IMR-90 (cell line): Measurements from ENCODE around the gene CREBBP. TPM values are rescaled to one million over a fixed set of nuclear protein-coding genes. Genes with fewer than 3 reads are reported as not detected.

Source experiments
- ATAC-seq: fragments of 200-7000 bp; cut with Tn5 transposase; 2 replicates; pipeline ENCODE4 v1.9.1; 2020; ENCODE audit warnings: low read depth, mild to moderate bottlenecking, moderate library complexity
- BruUV-seq: library from RNA; stranded (reverse); fragments of 400-500 nt; replicated peaks from 2 replicates; lab custom pipeline; 2021; lab: Mats Ljungman, UMichigan
- CTCF ChIA-PET: fragments of 300-600 bp; formaldehyde crosslinking; extraction: SDS; loops from one replicate; lab custom pipeline; 2021; ENCODE audit warnings: antibody characterized with exemption; lab: Yijun Ruan, JAX
- POLR2A ChIA-PET: fragments of 300-600 bp; sonication (Branson Sonifier 250); formaldehyde crosslinking; loops from one replicate; lab custom pipeline; 2022; ENCODE audit warnings: antibody characterized with exemption; ENCODE audit not compliant: unreplicated experiment; lab: Charles Lee
- DNase-seq: peaks from one replicate; pipeline ENCODE4 v3.0.0; 2013
- H2AFZ ChIP-seq: replicated peaks from 2 replicates; pipeline ENCODE3; 2013; ENCODE audit warnings: low read length, mild to moderate bottlenecking; ENCODE audit not compliant: poor library complexity
- H2AK5ac ChIP-seq: 2 replicates; pipeline ENCODE4 v1.6.1; 2013; ENCODE audit warnings: low read depth, low read length, inconsistent platforms
- H2AK9ac ChIP-seq: replicated peaks from 2 replicates; pipeline ENCODE3; 2013; ENCODE audit warnings: mild to moderate bottlenecking, low read depth, low read length, moderate library complexity; ENCODE audit not compliant: poor library complexity
- H2BK120ac ChIP-seq: 2 replicates; pipeline ENCODE4 v1.6.1; 2013; ENCODE audit warnings: low read depth, low read length, inconsistent platforms
- H2BK15ac ChIP-seq: 3 replicates; pipeline ENCODE4 v1.6.1; 2013; ENCODE audit warnings: low read depth, low read length, inconsistent platforms
- H2BK20ac ChIP-seq: 2 replicates; pipeline ENCODE4 v1.6.1; 2013; ENCODE audit warnings: low read depth, mild to moderate bottlenecking, inconsistent platforms, low read length, moderate library complexity
- H2BK5ac ChIP-seq: 2 replicates; pipeline ENCODE4 v1.6.1; 2013; ENCODE audit warnings: mild to moderate bottlenecking, low read depth, low read length, inconsistent platforms; ENCODE audit not compliant: poor library complexity, severe bottlenecking
- H3K14ac ChIP-seq: replicated peaks from 2 replicates; pipeline ENCODE4 v1.6.1; 2013; ENCODE audit warnings: low read depth, low read length, inconsistent platforms
- H3K18ac ChIP-seq: 2 replicates; pipeline ENCODE4 v1.6.1; 2013; ENCODE audit warnings: low read depth, low read length, control low read depth
- H3K23ac ChIP-seq: 2 replicates; pipeline ENCODE4 v1.6.1; 2013; ENCODE audit warnings: low read depth, low read length, inconsistent platforms
- H3K27ac ChIP-seq: 2 replicates; pipeline ENCODE4 v1.5.1; 2013; ENCODE audit warnings: mild to moderate bottlenecking, control low read depth, low read length; ENCODE audit not compliant: insufficient read depth
- H3K27me3 ChIP-seq: 2 replicates; pipeline ENCODE4 v1.6.1; 2013; ENCODE audit warnings: low read length; ENCODE audit not compliant: control insufficient read depth, insufficient read depth
- H3K36me3 ChIP-seq: 2 replicates; pipeline ENCODE4 v1.6.1; 2013; ENCODE audit warnings: low read length, mixed read lengths; ENCODE audit not compliant: control insufficient read depth, insufficient read depth
- H3K4ac ChIP-seq: 2 replicates; pipeline ENCODE4 v1.6.1; 2013; ENCODE audit warnings: low read depth, low read length, inconsistent platforms
- H3K4me1 ChIP-seq: 2 replicates; pipeline ENCODE4 v1.6.1; 2013; ENCODE audit warnings: low read length, mixed read lengths; ENCODE audit not compliant: control insufficient read depth, insufficient read depth
- H3K4me2 ChIP-seq: 2 replicates; pipeline ENCODE4 v1.6.1; 2013; ENCODE audit warnings: low read depth, mild to moderate bottlenecking, control low read depth, low read length, moderate library complexity
- H3K4me3 ChIP-seq: 2 replicates; pipeline ENCODE4 v1.5.1; 2013; ENCODE audit warnings: low read depth, mild to moderate bottlenecking, control low read depth, low read length, moderate library complexity; ENCODE audit not compliant: insufficient read depth
- H3K56ac ChIP-seq: 2 replicates; pipeline ENCODE4 v1.6.1; 2013; ENCODE audit warnings: low read length, inconsistent platforms; ENCODE audit not compliant: insufficient read depth; ENCODE audit errors: extremely low read depth
- H3K79me1 ChIP-seq, 2 experiments: 2 replicates each; pipeline ENCODE4 v1.6.1; 2013; ENCODE audit warnings: low read length in 2 of 2, inconsistent platforms in 1 of 2, low read depth in 1 of 2
- H3K9ac ChIP-seq: 2 replicates; pipeline ENCODE4 v1.6.1; 2013; ENCODE audit warnings: low read depth, low read length, control low read depth
- H3K9me1 ChIP-seq: 2 replicates; pipeline ENCODE4 v1.6.1; 2013; ENCODE audit warnings: low read length, inconsistent platforms; ENCODE audit not compliant: insufficient read depth
- H3K9me3 ChIP-seq: 2 replicates; pipeline ENCODE4 v1.6.1; 2013; ENCODE audit warnings: low read length; ENCODE audit not compliant: control insufficient read depth, insufficient read depth
- H4K20me1 ChIP-seq: 2 replicates; pipeline ENCODE4 v1.6.1; 2013; ENCODE audit warnings: low read length, inconsistent platforms; ENCODE audit not compliant: insufficient read depth
- H4K5ac ChIP-seq: 2 replicates; pipeline ENCODE4 v1.6.1; 2013; ENCODE audit warnings: mild to moderate bottlenecking, low read depth, low read length, control low read depth
- H4K8ac ChIP-seq, 2 experiments: 2 replicates each; pipeline ENCODE4 v1.6.1; 2013; ENCODE audit warnings: low read depth in 2 of 2, low read length in 2 of 2, control low read depth in 1 of 2, inconsistent platforms in 1 of 2
- H4K91ac ChIP-seq: 2 replicates; pipeline ENCODE4 v1.6.1; 2013; ENCODE audit warnings: low read depth, low read length, inconsistent platforms; ENCODE audit not compliant: insufficient read depth
- BHLHE40 ChIP-seq: fragments of 150-350 bp; IDR thresholded peaks from 2 replicates; pipeline ENCODE4 v1.6.1; 2016; ENCODE audit warnings: mild to moderate bottlenecking, low read depth, low read length
- CEBPB ChIP-seq: IDR thresholded peaks from 2 replicates; pipeline ENCODE4 v1.6.1; 2012; ENCODE audit warnings: low read depth, low read length, improper control_type of control experiment
- CHD1 ChIP-seq: IDR thresholded peaks from 2 replicates; pipeline ENCODE4 v1.6.1; 2012; ENCODE audit warnings: low read depth, low read length, improper control_type of control experiment
- CTCF ChIP-seq: conservative IDR thresholded peaks from 2 replicates; pipeline ENCODE4 v1.5.1; 2012; ENCODE audit warnings: mild to moderate bottlenecking, low read depth, low read length, improper control_type of control experiment
- FOS ChIP-seq: fragments of 150-350 bp; IDR thresholded peaks from 2 replicates; pipeline ENCODE4 v1.6.1; 2016; ENCODE audit warnings: low read depth, low read length
- MAZ ChIP-seq: IDR thresholded peaks from 2 replicates; pipeline ENCODE4 v1.6.1; 2012; ENCODE audit warnings: low read depth, mild to moderate bottlenecking, low read length, improper control_type of control experiment, moderate library complexity, borderline replicate concordance
- MXI1 ChIP-seq: IDR thresholded peaks from 2 replicates; pipeline ENCODE4 v1.6.1; 2012; ENCODE audit warnings: low read depth, mild to moderate bottlenecking, low read length, moderate library complexity, borderline replicate concordance
- NFE2L2 ChIP-seq: fragments of 150-350 bp; IDR thresholded peaks from 2 replicates; pipeline ENCODE4 v1.6.1; 2016; ENCODE audit warnings: low read depth, mild to moderate bottlenecking, low read length
- POLR2A ChIP-seq: IDR thresholded peaks from 2 replicates; pipeline ENCODE4 v1.6.1; 2012; ENCODE audit warnings: mild to moderate bottlenecking, low read depth, low read length
- RAD21 ChIP-seq: IDR thresholded peaks from 2 replicates; pipeline ENCODE4 v1.6.1; 2012; ENCODE audit warnings: low read length, improper control_type of control experiment
- RCOR1 ChIP-seq: IDR thresholded peaks from 2 replicates; pipeline ENCODE4 v1.6.1; 2012; ENCODE audit warnings: mild to moderate bottlenecking, low read length, improper control_type of control experiment; ENCODE audit not compliant: insufficient replicate concordance
- RFX5 ChIP-seq: IDR thresholded peaks from 2 replicates; pipeline ENCODE4 v1.8.0; 2012; ENCODE audit warnings: low read depth, mild to moderate bottlenecking, low read length, moderate library complexity
- SMC3 ChIP-seq: fragments of 150-350 bp; IDR thresholded peaks from 2 replicates; pipeline ENCODE4 v1.6.1; 2016; ENCODE audit warnings: low read depth, mild to moderate bottlenecking, antibody characterized with exemption, low read length, moderate library complexity
- WGBS, 2 experiments: methylation state at CpG; one replicate each; pipeline versions ENCODE4 v1.1.5 to v1.1.7; 2013; ENCODE audit warnings: missing lambda C conversion rate in 2 of 2; ENCODE audit not compliant: insufficient read length in 1 of 2; ENCODE audit errors: extremely low coverage in 2 of 2; 5-methylcytosine and 5-hydroxymethylcytosine counted together
- dilution Hi-C: fragments of 300-500 bp; cut with HindIII; formaldehyde crosslinking; loops from one replicate; pipeline ENCODE4 v1.14.3; 2018; ENCODE audit warnings: low sequenced_read_pairs; ENCODE audit not compliant: unreplicated experiment
- in situ Hi-C: fragments of 300-500 bp; cut with MboI; formaldehyde crosslinking; loops from 3 replicates; pipeline ENCODE4 v1.14.3; 2019; ENCODE audit warnings: low sequenced_read_pairs, inconsistent platforms, mixed read lengths
- intact Hi-C: fragments of 100-400 bp; cut with micrococcal nuclease; formaldehyde crosslinking; loops from 2 replicates; pipeline ENCODE4 v1.10.0; 2022
- polyA plus RNA-seq, 3 experiments: library from polyadenylated mRNA; depleted of rRNA; stranded (reverse); fragments of >200 nt; gene quantifications; 2 replicates each; pipeline ENCODE4 v1.2.3, GENCODE V29; 2012; ENCODE audit warnings: low replicate concordance in 1 of 3
- total RNA-seq: library from RNA; depleted of rRNA; stranded (reverse); fragments of >200 nt; gene quantifications from 2 replicates; pipeline ENCODE4 v1.2.3, GENCODE V29; 2012
- TF ChIP-seq, protein P1 (sequence below): fragments of 150-350 bp; IDR thresholded peaks from 2 replicates; pipeline ENCODE4 v1.6.1; 2017; ENCODE audit warnings: mild to moderate bottlenecking, antibody characterized with exemption, low read length, low read depth
- TF ChIP-seq, protein P2 (sequence below): fragments of 150-350 bp; IDR thresholded peaks from 2 replicates; pipeline ENCODE4 v1.6.1; 2016; ENCODE audit warnings: low read depth, mild to moderate bottlenecking, low read length, moderate library complexity, borderline replicate concordance

Gene CREBBP
- total and polyA plus RNA-seq, 2 of the 4 experiments (the other 2 are of a cell fraction) = 7.3 to 12.5 TPM

DNA sequence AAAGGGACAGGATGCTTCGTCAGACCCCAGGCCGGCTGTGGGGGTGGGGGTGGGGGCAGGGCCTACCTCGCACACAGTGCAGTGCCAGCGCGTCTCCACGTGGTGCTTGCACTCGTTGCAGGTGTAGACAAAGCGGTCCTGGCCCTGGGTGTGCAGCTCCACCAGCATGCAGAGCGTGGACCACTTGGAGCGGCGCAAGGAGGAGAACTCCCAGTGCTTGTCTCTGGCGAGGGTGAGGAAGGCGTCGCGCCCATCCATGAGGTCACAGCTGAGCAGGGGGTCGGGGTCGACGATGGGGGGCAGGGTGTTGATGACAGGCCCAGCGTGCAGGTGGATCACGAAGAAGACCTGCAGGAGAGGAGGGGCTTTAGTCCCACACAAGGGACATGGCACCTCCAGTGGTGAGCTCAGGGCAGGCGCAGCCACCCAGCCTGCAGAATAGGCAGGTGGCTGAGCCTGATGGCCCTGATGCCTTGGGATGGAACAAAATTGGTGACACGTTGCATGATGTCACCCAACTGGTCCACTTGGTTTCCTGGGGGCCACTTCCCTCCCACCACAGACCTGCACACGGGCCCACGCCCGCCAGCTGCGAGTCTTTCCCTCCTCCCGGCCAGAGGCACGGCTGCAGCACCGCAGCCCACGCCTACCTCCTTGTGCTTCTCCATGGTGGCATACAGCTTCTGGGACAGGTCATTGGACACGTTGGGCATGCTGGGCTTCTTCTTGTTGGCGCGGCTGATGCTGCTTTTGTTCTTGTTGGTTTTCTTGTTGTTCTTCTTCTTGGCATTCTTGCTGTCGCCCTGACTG lies 149.2 kb downstream of the CREBBP start:
- Histone ChIP-seq H3K56ac (no peak overlapping the region), H4K5ac (no peak overlapping the region), H2BK120ac (no peak overlapping the region), H3K27me3 (no peaks in the 10 kb centered on the region), H2AK9ac (no peak overlapping the region), H3K14ac (no peak overlapping the region), H3K23ac (no peak overlapping the region), H3K27ac (no peak overlapping the region), H3K36me3 (peaks cover 82% of the 10 kb centered on the region), H2BK15ac (no peak overlapping the region), H3K4me1 (no peaks in the 10 kb centered on the region), H4K8ac (no peak overlapping the region), H3K4ac (no peak overlapping the region), H2AFZ (no peak overlapping the region), H2AK5ac (no peak overlapping the region), H4K91ac (no peak overlapping the region), H3K9me3 (no peaks in the 10 kb centered on the region), H2BK20ac (no peak overlapping the region), H3K4me3 (no peak overlapping the region), H3K18ac (no peak overlapping the region), H2BK5ac (no peak overlapping the region), H4K20me1 (peaks cover 21% of the 10 kb centered on the region), H3K4me2 (no peak overlapping the region), H3K9ac (no peak overlapping the region), H3K9me1 (no peaks in the 10 kb centered on the region), H3K79me1 (peaks cover 10 to 53% of the 10 kb centered on the region in 2 experiments)
- no TSS peak for BruUV-seq
- no peak for DNase-seq
- POLR2A ChIA-PET = no interaction called here
- ATAC-seq = no peak
- CTCF ChIA-PET = no interaction called here
- dilution Hi-C loops (no loop called here), intact Hi-C loops (no loop called here), in situ Hi-C loops (no loop called here)
- WGBS, 2 experiments = 97% methylated on average over 17 of the region's 34 CpGs; no CpG with 5 or more reads in 1 of the 2 experiments
- no peak for TF ChIP-seq SMC3
- no peak for TF ChIP-seq RAD21
- TF ChIP-seq BHLHE40 = no peak
- TF ChIP-seq RFX5 = no peak
- TF ChIP-seq NFE2L2 = no peak
- no peak for TF ChIP-seq POLR2A
- TF ChIP-seq CTCF = no peak
- TF ChIP-seq MXI1 = no peak
- no peak for TF ChIP-seq CEBPB
- TF ChIP-seq, protein P1, sequence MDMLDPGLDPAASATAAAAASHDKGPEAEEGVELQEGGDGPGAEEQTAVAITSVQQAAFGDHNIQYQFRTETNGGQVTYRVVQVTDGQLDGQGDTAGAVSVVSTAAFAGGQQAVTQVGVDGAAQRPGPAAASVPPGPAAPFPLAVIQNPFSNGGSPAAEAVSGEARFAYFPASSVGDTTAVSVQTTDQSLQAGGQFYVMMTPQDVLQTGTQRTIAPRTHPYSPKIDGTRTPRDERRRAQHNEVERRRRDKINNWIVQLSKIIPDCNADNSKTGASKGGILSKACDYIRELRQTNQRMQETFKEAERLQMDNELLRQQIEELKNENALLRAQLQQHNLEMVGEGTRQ = no peak
- TF ChIP-seq FOS = no peak
- TF ChIP-seq MAZ = no peak
- TF ChIP-seq, protein P2, sequence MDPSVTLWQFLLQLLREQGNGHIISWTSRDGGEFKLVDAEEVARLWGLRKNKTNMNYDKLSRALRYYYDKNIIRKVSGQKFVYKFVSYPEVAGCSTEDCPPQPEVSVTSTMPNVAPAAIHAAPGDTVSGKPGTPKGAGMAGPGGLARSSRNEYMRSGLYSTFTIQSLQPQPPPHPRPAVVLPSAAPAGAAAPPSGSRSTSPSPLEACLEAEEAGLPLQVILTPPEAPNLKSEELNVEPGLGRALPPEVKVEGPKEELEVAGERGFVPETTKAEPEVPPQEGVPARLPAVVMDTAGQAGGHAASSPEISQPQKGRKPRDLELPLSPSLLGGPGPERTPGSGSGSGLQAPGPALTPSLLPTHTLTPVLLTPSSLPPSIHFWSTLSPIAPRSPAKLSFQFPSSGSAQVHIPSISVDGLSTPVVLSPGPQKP = no peak
- no peak for TF ChIP-seq CHD1
- TF ChIP-seq RCOR1 = no peak
